ENCODE data around the gene ANKRD50. TPM values are rescaled to one million over a fixed set of nuclear protein-coding genes. Genes with fewer than 3 reads are reported as not detected.

ANKRD50 gene
- total and polyA plus RNA-seq, 9 of the 15 experiments (the other 6 are each of a cell fraction or from before 2014, with no cell fraction given), result 2.0 to 8.0 (median 6.2) TPM

DNA sequence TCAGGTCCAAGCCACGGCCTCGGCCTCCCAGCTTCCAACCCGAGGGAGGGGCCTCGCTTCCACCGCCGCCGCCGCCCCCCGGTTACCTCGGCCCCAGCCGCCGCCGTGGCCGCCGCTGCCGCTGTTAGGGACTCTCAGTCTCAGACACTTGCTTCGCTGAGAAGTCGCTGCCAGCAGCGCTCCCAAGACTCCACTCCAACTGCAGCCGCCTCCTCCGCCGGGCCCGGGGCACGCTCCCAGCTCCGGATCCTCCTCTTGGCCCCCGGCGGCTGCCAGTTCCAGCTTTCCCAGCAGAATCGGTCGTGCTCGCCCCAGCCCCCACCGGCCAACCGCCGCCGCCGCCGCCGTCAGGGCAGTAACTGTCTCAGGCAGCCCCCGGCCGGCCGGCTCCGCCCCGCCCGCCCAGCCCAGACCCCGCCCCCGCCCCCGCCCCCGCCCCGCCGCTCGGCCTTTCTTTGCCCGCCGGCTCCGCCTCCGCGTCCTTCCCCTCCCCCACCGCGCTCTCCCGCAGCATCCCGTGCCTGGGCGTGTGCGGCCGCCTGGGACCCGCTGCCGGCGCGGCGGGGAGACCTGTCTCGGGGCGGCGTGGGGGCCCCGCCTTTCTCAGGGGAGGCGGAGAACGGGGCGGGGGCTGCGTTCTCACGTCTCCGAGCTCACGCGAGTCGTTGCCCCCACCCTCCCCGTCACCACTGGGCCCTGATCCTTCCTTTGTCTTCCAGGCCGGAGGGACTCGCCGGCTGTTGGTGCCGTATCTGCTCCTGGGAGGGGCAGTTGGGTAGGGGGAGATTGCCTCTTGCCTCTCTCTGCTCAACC lies at the start of gene ANKRD50 (continued):
- TF ChIP-seq SLC30A9 (CRISPR knock-in tag; IDR thresholded peaks at IDR 0.05), result no peak
- TF ChIP-seq, protein P1, sequence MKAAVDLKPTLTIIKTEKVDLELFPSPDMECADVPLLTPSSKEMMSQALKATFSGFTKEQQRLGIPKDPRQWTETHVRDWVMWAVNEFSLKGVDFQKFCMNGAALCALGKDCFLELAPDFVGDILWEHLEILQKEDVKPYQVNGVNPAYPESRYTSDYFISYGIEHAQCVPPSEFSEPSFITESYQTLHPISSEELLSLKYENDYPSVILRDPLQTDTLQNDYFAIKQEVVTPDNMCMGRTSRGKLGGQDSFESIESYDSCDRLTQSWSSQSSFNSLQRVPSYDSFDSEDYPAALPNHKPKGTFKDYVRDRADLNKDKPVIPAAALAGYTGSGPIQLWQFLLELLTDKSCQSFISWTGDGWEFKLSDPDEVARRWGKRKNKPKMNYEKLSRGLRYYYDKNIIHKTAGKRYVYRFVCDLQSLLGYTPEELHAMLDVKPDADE (conservative IDR thresholded peaks at IDR 0.05; ENCODE audit: control insufficient read depth, low read depth, low read length), result no peak; the same call in 1 of the 2 replicates
- peak; percentile 74 for TF ChIP-seq SUPT5H (IDR thresholded peaks at IDR 0.05)
- TF ChIP-seq BCL6 (CRISPR knock-in tag; IDR thresholded peaks at IDR 0.05), result no peak
- TF ChIP-seq, protein P2, sequence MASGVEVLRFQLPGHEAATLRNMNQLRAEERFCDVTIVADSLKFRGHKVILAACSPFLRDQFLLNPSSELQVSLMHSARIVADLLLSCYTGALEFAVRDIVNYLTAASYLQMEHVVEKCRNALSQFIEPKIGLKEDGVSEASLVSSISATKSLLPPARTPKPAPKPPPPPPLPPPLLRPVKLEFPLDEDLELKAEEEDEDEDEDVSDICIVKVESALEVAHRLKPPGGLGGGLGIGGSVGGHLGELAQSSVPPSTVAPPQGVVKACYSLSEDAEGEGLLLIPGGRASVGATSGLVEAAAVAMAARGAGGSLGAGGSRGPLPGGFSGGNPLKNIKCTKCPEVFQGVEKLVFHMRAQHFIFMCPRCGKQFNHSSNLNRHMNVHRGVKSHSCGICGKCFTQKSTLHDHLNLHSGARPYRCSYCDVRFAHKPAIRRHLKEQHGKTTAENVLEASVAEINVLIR (CRISPR knock-in tag; IDR thresholded peaks at IDR 0.05), result no peak
- no peak for TF ChIP-seq ZBTB1 (CRISPR knock-in tag; IDR thresholded peaks at IDR 0.05; ENCODE audit: borderline replicate concordance, low read depth)
- TF ChIP-seq TARDBP (IDR thresholded peaks at IDR 0.05), result 0 out of 2 replicates have a peak, but pooled peaks have one; percentile 19
- TF ChIP-seq ZNF175 (CRISPR knock-in tag; IDR thresholded peaks at IDR 0.05; ENCODE audit: low read depth), result no peak
- TF ChIP-seq RNF2 (IDR thresholded peaks at IDR 0.05), result peak; percentile 43; the same call in 1 of the 2 replicates
- TF ChIP-seq ZNF274 (IDR thresholded peaks at IDR 0.05; ENCODE audit: borderline replicate concordance, low read depth, low read length), result no peak
- TF ChIP-seq, protein P3, sequence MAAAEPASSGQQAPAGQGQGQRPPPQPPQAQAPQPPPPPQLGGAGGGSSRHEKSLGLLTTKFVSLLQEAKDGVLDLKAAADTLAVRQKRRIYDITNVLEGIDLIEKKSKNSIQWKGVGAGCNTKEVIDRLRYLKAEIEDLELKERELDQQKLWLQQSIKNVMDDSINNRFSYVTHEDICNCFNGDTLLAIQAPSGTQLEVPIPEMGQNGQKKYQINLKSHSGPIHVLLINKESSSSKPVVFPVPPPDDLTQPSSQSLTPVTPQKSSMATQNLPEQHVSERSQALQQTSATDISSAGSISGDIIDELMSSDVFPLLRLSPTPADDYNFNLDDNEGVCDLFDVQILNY (CRISPR knock-in tag; IDR thresholded peaks at IDR 0.05), result 0 out of 2 replicates have a peak, but pooled peaks have one; percentile 37
- peak; percentile 96 for TF ChIP-seq CCNT2 (IDR thresholded peaks at IDR 0.05; ENCODE audit: borderline replicate concordance, extremely low read depth, insufficient read length, low read depth, low read length)
- peak; percentile 54 for TF ChIP-seq TBP (optimal IDR thresholded peaks at IDR 0.05; ENCODE audit: low read depth, low read length)
- TF ChIP-seq SMAD4 (CRISPR knock-in tag; conservative IDR thresholded peaks at IDR 0.05), result peak; percentile 71
- TF ChIP-seq SRSF3 (IDR thresholded peaks at IDR 0.05; ENCODE audit: insufficient read depth, low read length), result no peak
- TF ChIP-seq ZNF586 (CRISPR knock-in tag; conservative IDR thresholded peaks at IDR 0.05), result no peak
- TF ChIP-seq SPI1 (IDR thresholded peaks at IDR 0.05; ENCODE audit: borderline replicate concordance, low read depth, low read length), result no peak
- no peak for TF ChIP-seq E2F3 (CRISPR knock-in tag; IDR thresholded peaks at IDR 0.05)
- TF ChIP-seq, protein P4, sequence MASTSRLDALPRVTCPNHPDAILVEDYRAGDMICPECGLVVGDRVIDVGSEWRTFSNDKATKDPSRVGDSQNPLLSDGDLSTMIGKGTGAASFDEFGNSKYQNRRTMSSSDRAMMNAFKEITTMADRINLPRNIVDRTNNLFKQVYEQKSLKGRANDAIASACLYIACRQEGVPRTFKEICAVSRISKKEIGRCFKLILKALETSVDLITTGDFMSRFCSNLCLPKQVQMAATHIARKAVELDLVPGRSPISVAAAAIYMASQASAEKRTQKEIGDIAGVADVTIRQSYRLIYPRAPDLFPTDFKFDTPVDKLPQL (IDR thresholded peaks at IDR 0.05; ENCODE audit: extremely low read depth, insufficient read length), result no peak
- TF ChIP-seq, protein P5, sequence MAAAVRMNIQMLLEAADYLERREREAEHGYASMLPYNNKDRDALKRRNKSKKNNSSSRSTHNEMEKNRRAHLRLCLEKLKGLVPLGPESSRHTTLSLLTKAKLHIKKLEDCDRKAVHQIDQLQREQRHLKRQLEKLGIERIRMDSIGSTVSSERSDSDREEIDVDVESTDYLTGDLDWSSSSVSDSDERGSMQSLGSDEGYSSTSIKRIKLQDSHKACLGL (CRISPR knock-in tag; IDR thresholded peaks at IDR 0.05; ENCODE audit: borderline replicate concordance, poor library complexity, severe bottlenecking), result no peak
- TF ChIP-seq EP300 (IDR thresholded peaks at IDR 0.05; ENCODE audit: low read length), result no peak
- TF ChIP-seq MCM3 (IDR thresholded peaks at IDR 0.05), result no peak
- no peak for TF ChIP-seq ATF7 (IDR thresholded peaks at IDR 0.05)
- no peak for TF ChIP-seq FOXJ2 (tag; IDR thresholded peaks at IDR 0.05)
- TF ChIP-seq SRSF7 (optimal IDR thresholded peaks at IDR 0.05; ENCODE audit: low read depth, low read length), result no peak
